NOMO-1 treated with dmso at 0.1 percent for 144 hours (cell line): ENCODE results near the gene VOPP1.
"Not testable (repeated sequence)": the region's sequence is repeated elsewhere in the genome, so short reads cannot be mapped to it uniquely, and the experiment has no call there.

Source experiments
- DNase-seq: peaks from one replicate; lab custom pipeline; 2025; ENCODE audit not compliant: unreplicated experiment; lab: John Stamatoyannopoulos, UW

Gene VOPP1

DNA sequence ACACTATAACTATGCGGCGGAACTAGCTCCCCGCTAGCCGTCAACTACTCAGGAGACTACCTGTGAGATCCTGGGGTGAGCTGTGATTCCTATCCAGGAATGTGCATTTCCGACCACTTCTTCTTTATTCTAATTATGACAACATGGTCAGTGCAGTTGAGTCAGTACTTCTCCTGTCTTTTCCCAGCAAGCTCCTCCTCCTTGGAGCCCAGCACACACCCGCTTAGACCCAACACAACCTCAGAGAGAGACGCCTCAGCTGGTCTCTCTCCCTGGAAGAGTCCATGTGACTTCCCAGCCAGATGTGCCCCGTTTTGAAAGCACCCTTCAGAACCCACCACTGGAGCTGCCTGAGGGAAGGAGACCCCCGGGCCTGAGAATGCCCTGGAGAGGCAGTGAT lies 100.7 kb downstream of the VOPP1 start:
- not testable (repeated sequence) for DNase-seq

GRCh38 chr7:55470261-55470660 lies 102.0 kb downstream of the VOPP1 start:
- no peak for DNase-seq

- no peak for DNase-seq
Measured at GRCh38 chr7:55469721-55470120, 102.6 kb downstream of the VOPP1 start.

GRCh38 chr7:55469271-55469681 lies 103.0 kb downstream of the VOPP1 start:
- DNase-seq: no peak

GRCh38 chr7:55468495-55468894 lies 103.8 kb downstream of the VOPP1 start:
- no peak for DNase-seq

DNA sequence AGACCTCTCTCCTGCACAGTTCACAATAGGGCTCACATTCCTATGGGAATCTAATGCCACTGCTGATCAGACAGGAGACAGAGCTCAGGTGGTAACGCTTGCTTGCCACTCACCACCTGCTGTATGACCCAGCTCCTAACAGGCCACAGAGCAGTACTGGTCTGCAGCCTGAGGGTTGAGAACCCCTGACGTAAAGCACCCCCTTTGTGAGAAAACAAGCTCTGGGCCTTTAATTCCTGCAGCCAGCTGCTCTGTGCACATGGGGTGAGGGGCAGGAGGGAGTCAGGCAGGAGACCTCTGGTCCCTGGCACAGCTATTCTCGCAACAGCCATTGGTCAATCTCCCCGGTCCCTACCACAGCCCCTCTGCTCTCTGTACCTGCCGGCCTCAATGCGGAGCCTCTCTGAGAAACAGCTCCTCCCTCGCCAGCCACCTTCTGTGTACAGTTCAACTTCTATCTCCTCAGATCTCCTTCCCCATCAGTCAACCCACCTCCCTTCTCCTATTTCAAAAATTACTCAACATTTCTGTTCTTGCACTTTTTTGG lies 105.2 kb downstream of the VOPP1 start:
- no peak for DNase-seq

- no peak for DNase-seq
Measured at GRCh38 chr7:55465691-55466090, 106.6 kb downstream of the VOPP1 start.

DNA sequence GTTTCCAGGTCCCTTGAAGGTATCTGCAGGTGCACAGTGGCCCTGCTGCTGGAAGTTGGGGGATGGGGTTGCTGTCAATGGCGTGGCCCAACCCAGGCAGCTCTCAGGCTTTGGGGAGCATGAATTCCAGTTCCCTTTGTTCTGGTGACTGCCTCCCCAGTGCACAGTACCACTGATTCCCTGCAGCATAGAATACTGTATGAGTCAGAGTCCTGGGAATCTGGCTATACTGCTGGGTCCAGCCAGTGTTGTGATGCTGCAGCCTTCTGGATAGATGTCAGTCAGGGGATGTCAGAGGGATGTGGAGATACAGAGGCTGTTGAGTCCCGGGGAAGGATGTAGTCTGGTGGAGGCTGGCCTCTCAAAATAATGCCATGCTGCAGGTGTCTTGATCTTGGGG lies 107.9 kb downstream of the VOPP1 start:
- no peak for DNase-seq

DNA sequence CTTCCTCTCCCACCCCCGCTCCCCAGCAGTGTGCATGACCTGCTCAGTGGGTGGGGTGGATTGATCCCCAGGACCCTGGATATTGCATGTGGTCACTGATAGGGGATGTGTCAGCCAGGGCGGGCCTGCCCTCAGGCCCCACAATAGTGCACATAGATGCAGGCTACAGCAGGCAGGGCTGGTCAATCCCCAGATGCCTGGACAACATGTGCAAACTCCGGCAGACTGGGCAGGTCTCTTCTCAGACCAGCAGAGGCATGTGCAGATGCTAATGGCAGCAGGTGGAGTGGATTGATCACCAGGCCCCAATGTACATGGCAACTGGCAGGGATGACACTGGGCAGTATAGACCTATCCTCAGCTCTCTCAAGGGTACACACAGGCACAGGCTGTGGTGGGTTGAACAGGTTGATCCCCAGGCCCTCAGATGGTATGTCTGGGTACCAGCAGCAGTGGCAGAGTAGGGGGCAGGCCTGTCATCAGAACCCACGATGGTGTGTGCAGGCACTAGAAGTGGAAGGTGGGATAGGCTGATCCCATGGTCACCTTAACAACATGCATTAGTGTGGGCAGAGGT lies 108.5 kb downstream of the VOPP1 start:
- DNase-seq: no peak

DNA sequence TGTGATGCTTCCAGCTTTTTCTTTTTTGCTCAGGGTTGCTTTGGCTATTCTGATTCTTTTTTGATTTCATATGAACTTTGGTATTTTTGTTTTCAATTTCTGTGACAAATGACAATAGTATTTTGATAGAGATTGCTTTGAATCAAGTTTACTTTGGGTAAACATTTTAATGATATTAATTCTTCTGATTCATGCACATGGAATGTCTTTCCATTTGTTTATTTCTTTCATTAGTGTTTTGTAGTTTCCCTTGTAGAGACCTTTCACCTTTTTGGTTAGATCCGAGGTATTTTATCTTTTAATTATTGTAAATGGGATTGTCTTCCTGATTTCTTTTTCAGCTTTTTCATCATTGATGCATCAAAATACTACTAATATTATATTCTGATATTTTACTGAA lies 114.0 kb downstream of the VOPP1 start:
- DNase-seq: no peak

- no peak for DNase-seq
Measured at GRCh38 chr7:55457801-55458200, 114.5 kb downstream of the VOPP1 start.

DNA sequence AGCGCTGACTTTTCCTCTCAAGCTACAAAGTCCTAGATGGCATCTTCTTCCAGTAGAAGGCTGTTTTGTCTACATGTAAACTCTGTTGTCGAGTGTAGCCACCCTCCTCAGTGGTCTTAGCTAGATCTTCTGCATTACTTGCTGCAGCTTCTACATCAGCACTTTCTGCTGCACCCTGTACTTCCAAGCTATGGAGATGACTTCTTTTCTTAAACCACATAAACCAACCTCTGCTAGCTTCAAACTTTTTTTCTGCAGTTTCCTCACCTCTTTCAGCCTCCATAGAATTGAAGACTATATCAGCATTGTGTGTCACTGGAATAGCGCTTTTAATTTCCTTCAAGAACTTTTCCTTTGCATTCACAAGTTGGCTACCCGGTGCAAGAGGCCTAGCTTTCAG lies 119.3 kb downstream of the VOPP1 start:
- no peak for DNase-seq

- no peak for DNase-seq
Measured at GRCh38 chr7:55449992-55450535, 122.2 kb downstream of the VOPP1 start.

DNA sequence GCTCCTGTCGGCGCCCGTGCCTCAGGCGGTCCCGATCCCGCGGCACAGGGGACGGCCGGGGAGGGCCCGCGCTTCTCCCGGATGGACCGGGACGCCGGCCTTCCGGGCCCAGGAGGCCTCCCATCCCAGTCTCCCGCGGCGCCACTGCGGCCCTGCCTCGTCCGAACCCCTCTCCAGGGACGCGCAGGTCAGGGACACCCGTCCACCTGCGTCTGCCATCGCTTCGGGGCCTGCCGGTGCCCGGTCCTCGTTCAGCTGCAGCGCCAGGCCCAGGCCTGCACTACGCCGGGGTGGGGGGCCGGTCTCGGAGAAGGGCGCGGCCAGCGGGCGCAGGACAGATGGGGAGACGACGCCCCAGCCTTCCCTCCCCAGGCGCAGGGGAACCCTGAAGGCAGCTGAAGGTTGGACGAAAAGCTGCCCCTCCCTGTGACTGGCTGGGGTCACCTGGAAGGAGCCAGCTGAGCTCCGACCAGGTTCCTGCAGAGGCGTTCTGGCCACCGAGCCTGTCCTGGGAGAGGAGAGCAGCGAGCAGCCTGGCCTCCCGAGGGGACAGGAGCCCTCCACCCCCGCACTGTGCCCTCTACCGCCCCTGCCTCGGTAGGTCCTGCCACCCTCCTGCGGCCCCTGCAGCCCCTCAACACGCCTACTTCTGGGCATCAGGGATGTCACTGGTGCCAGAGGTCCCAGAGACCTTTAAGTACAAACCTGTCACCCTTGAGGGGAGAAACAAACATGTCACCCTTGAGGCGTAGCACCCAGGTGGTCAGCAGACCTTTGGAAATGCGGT lies 122.9 kb downstream of the VOPP1 start:
- DNase-seq: no peak

GRCh38 chr7:55448526-55448925 lies 123.8 kb downstream of the VOPP1 start:
- no peak for DNase-seq

DNA sequence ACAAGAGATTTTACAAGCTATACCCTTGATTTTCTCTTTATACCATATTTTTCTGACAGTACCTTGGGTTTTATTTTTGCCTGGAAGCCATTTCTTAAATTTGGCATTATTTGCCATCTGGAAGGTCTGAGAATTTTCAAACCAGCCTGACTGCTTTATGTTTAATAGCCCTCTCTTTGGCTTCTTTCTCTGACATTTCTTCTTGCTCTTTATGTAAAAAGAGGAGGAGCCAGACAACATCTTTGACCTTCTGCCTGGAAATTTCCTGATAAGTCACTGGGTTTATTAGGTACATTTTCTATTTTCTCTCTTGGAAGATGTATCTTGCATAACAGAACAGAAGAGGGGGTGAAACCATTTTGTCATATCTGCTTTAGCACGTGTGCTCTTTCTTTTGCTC lies 127.5 kb downstream of the VOPP1 start:
- DNase-seq: no peak

- no peak for DNase-seq
Measured at GRCh38 chr7:55441774-55442522, 130.4 kb downstream of the VOPP1 start.

DNA sequence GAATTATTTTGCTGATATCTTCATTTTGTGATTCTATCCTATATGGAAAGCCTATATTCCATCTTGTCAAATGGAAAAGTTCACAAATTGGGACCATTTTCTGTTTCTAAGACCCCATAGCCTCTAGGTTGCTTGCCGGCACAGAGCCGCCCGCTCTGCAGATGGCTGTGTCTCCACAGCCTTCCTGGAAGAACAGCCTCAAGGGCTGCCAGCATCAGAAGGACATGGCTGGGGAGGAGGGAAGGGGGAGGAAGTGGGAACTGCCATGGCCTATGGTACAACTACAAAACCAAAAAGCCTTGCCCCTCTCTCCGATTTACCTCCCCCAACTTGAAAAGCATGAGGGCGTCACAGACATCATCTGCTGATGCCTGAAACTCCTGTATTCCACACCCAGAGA lies 131.3 kb downstream of the VOPP1 start:
- DNase-seq: no peak

GRCh38 chr7:55440040-55440690 lies 132.1 kb downstream of the VOPP1 start:
- DNase-seq: no peak

DNA sequence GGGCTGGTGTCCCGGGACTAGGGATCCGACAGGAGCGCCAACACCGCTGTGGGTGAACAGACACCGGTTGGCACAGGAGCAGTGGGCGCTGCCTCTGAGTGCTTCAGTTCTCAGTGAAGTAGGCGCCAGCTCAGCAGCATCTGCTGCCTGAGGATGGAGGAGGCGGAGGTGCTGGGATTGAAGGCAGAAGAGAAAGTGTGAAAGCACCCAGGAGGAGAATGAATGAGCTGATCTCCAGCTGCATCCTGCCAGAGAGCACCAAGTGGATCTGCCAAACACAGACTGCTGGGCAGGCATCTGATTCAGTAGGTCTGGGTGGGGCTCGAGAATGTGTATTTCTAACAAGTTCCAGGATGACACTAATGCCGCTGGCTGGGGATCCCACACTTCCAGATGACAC lies 132.7 kb downstream of the VOPP1 start:
- no peak for DNase-seq
